ENCODE measurements around the gene DFFA. TPM values are rescaled to one million over a fixed set of nuclear protein-coding genes. Genes with fewer than 3 reads are reported as not detected.
"Not testable (repeated sequence)": the region's sequence is repeated elsewhere in the genome, so short reads cannot be mapped to it uniquely, and the experiment has no call there.

Gene DFFA
- total RNA-seq, 2 experiments from 2014 or later: 31.9 to 33.2 TPM

- DNase-seq (no peak), ATAC-seq (ENCODE audit: low read depth) (no peak)
- Mint-ChIP-seq H3K4me3 (peak overlapping the region; percentile 93), H3K36me3 (peaks cover 7% of the 10 kb centered on the region), H3K4me1 (peaks cover 38% of the 10 kb centered on the region), H3K9me3 (no peaks in the 10 kb centered on the region), H3K27me3 (no peaks in the 10 kb centered on the region), H3K27ac (peak overlapping the region; percentile 92)
- POLR2A ChIA-PET: interaction anchor here (0.6 to 0.9 kb wide), 2 partner anchors 15 to 41 kb away, joined by 3 read pairs; no protein-coding TSS in a partner anchor
These were observed 714 bp downstream of the DFFA start for GRCh38 chr1:10471411-10472219.

GRCh38 chr1:10470043-10470442 lies 2.3 kb downstream of the DFFA start:
- peaks cover 25% of the 10 kb centered on the region for H3K4me1 Mint-ChIP-seq
- H3K27ac Mint-ChIP-seq: no peak overlapping the region
- no peak for DNase-seq
- POLR2A ChIA-PET: no interaction called here
- H3K9me3 Mint-ChIP-seq: no peaks in the 10 kb centered on the region
- no peaks in the 10 kb centered on the region for H3K27me3 Mint-ChIP-seq
- H3K36me3 Mint-ChIP-seq: peaks cover 9% of the 10 kb centered on the region
- H3K4me3 Mint-ChIP-seq: no peak overlapping the region
- ATAC-seq (ENCODE audit: low read depth): no peak

DNA sequence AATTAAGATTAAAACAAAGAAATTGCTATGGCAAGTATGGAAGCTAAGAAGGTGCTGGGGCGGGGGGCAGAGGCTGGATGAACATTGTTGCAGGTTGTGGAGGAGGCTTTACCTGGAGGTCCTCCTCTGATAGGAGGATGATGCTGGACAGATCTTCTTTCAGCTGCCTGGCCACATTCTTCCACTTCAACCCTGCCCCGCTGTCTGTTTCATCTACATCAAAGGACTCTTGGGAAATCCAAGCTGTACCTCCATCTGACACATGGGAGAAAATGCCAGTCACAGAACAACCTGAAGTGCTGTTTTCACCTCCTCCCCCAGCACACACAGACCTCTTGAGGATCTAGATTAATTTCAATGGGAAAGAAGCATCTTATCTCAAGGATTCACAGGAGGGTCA lies 5.3 kb downstream of the DFFA start:
- Mint-ChIP-seq H3K4me3 (no peak overlapping the region), H3K27ac (no peak overlapping the region), H3K36me3 (peaks cover 13% of the 10 kb centered on the region), H3K9me3 (no peaks in the 10 kb centered on the region), H3K27me3 (no peaks in the 10 kb centered on the region), H3K4me1 (peaks cover 9% of the 10 kb centered on the region)
- DNase-seq: no peak
- POLR2A ChIA-PET: interaction anchor here (0.6 to 0.7 kb wide), 2 partner anchors 13 to 57 kb away, joined by 3 to 4 read pairs; no protein-coding TSS in a partner anchor
- no peak for ATAC-seq (ENCODE audit: low read depth)

DNA sequence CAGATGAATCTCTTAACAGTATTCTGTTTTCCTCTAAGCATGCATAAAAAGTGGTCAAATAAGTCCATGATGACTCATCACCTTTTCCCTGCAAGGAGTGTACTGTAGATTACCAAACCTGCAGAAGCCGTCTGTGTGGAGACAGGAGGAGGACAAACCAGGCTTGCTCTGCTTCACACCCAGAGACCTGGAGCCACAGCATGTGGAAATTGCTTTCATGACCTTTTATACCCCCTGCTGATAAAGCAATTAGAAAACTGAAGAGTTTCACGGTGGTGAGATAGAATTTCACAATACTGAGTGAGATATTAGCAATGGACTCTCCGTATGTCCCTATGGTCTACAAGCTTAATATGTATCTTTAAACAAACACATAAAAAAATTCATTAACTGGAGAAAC lies 13.1 kb downstream of the DFFA start:
- Mint-ChIP-seq H3K4me3 (no peak overlapping the region), H3K36me3 (peaks cover 14% of the 10 kb centered on the region), H3K27me3 (no peaks in the 10 kb centered on the region), H3K9me3 (no peaks in the 10 kb centered on the region), H3K27ac (peak overlapping the region; percentile 19), H3K4me1 (peaks cover 7% of the 10 kb centered on the region)
- no peak for DNase-seq
- POLR2A ChIA-PET: no interaction called here
- no peak for ATAC-seq (ENCODE audit: low read depth)

DNA sequence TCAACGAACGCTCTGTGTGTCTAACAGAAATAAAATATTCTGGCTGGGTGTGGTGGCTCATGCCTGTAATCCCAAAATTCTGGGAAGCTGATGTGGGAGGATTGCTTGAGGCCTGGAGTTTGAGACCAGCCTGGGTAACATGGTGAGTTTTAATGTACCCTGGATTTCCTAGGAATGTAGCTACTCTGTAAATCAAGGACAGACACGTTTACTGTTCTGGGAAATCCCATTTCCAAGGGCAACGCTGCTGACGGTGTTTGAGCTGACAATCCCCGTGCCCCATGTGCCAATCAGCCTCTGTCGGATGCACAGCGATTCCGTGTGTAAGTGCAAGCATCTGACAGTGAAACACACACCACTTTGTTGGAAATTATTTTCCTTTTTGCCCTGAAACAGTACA lies 14.5 kb downstream of the DFFA start:
- Mint-ChIP-seq H3K27ac (no peak overlapping the region), H3K4me3 (no peak overlapping the region)

DNA sequence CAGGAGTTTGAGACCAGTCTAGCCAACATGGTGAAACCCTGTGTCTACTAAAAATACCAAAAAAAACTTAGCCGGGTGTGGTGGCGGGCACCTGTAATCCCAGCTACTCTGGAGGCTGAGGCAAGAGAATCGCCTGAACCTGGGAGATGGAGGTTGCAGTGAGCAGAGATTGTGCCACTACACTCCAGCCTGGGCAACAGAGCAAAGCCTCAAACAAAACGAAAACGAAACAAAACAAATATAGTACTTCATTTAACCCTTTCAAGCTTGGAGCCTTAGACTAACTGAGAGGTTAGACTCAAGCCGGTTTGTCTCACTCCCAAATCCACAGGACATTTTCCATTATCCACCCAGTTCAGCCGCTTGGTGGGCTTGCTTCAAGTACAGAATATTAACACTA lies 14.9 kb downstream of the DFFA start:
- H3K36me3 Mint-ChIP-seq: peaks cover 13% of the 10 kb centered on the region
- not testable (repeated sequence) for H3K4me1 Mint-ChIP-seq; ATAC-seq (ENCODE audit: low read depth)

More for the DNA sequence above, 14.5 kb downstream of the DFFA start:
- peaks cover 7% of the 10 kb centered on the region for H3K4me1 Mint-ChIP-seq
- DNase-seq: no peak
- H3K27me3 Mint-ChIP-seq: no peaks in the 10 kb centered on the region
- no peaks in the 10 kb centered on the region for H3K9me3 Mint-ChIP-seq
- peaks cover 13% of the 10 kb centered on the region for H3K36me3 Mint-ChIP-seq
- POLR2A ChIA-PET: no interaction called here
- no peak for ATAC-seq (ENCODE audit: low read depth)

DNA sequence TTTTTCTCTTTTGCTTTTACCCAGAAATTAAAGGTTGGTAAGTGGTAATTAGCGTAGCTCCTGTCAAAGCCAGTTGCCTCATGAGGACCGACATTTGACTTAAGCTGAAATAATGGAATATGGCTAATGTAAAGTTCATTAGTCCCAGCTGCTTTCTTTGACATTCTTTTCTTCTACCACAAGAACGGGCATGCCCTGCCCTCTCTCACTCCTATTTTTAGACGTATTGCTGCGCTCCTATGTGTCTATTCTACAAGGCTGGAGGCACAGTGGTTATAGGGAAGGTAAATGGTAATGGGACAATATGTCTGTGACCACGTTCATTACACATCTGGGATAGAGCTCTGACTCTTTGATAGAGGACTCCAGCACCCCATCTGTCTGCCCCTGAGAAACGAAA lies 15.7 kb downstream of the DFFA start:
- Mint-ChIP-seq H3K27ac (no peak overlapping the region), H3K27me3 (no peaks in the 10 kb centered on the region), H3K36me3 (peaks cover 13% of the 10 kb centered on the region), H3K4me1 (peaks cover 7% of the 10 kb centered on the region), H3K4me3 (no peak overlapping the region), H3K9me3 (no peaks in the 10 kb centered on the region)
- POLR2A ChIA-PET: interaction anchor here (0.7 kb wide), 1 partner anchor 15 kb away, joined by 3 read pairs; no protein-coding TSS in a partner anchor
- ATAC-seq (ENCODE audit: low read depth): no peak
- no peak for DNase-seq

More for the DNA sequence above, 14.9 kb downstream of the DFFA start:
- H3K27me3 Mint-ChIP-seq, H3K27ac Mint-ChIP-seq, H3K9me3 Mint-ChIP-seq, POLR2A ChIA-PET, DNase-seq: not testable (repeated sequence)
- peak overlapping the region; percentile 5 for H3K4me3 Mint-ChIP-seq

DNA sequence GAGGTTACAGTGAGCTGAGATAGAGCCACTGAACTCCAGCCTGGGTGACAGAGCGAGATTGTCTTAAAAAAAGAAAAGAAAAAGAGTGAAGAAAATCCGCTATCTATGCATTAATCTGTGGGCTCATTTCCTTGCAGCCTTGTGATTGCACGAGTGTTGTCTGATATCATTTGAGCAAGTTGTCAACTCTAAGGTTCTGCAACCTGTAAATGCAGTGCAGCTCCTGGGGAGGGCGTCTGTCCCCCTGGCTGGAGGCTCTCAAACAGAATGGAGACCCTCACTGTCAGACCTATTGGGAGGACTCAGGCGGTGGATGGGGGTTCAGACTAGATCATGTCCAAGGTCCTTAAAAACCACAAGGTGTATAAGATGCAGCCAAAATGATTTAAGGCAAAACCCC lies 16.3 kb downstream of the DFFA start:
- POLR2A ChIA-PET: interaction anchor here (0.7 kb wide), 2 partner anchors 15 to 652 kb away, joined by 3 to 5 read pairs; no protein-coding TSS in a partner anchor
- peaks cover 7% of the 10 kb centered on the region for H3K4me1 Mint-ChIP-seq
- no peak overlapping the region for H3K27ac Mint-ChIP-seq
- peaks cover 13% of the 10 kb centered on the region for H3K36me3 Mint-ChIP-seq
- H3K4me3 Mint-ChIP-seq: no peak overlapping the region
- no peaks in the 10 kb centered on the region for H3K27me3 Mint-ChIP-seq
- ATAC-seq (ENCODE audit: low read depth): no peak
- DNase-seq: no peak
- no peaks in the 10 kb centered on the region for H3K9me3 Mint-ChIP-seq

GRCh38 chr1:10451287-10451686 lies 21.0 kb downstream of the DFFA start:
- Mint-ChIP-seq H3K4me3 (no peak overlapping the region), H3K36me3 (peaks cover 9% of the 10 kb centered on the region), H3K9me3 (no peaks in the 10 kb centered on the region), H3K27ac (no peak overlapping the region), H3K27me3 (no peaks in the 10 kb centered on the region), H3K4me1 (no peaks in the 10 kb centered on the region)
- ATAC-seq (ENCODE audit: low read depth) (no peak), DNase-seq (no peak)
- POLR2A ChIA-PET: no interaction called here

DNA sequence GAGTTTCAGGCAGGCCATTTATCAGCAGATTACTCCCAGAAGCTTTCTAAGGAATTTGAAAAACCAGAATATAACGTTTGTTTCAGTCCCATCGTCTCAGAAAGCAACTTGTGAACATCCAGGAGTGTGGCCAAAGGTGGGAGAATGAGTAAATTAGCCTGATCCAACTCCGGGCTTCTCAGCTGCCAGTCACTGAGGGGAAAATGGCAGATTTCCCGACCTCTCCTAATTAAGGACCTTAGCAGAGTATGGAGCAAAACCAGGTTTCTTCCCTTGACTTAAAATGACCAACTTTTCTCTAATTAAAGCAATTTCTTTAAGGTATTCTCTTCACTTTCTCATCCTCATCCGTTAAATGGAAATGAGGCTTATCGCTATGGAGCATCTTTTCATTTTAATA lies 21.5 kb downstream of the DFFA start:
- Mint-ChIP-seq H3K9me3 (no peaks in the 10 kb centered on the region), H3K36me3 (peaks cover 5% of the 10 kb centered on the region), H3K27ac (no peak overlapping the region), H3K4me1 (no peaks in the 10 kb centered on the region), H3K4me3 (no peak overlapping the region), H3K27me3 (no peaks in the 10 kb centered on the region)
- no peak for DNase-seq
- no peak for ATAC-seq (ENCODE audit: low read depth)
- POLR2A ChIA-PET: no interaction called here

- Mint-ChIP-seq H3K27ac (no peak overlapping the region), H3K9me3 (no peaks in the 10 kb centered on the region), H3K4me1 (no peaks in the 10 kb centered on the region), H3K4me3 (no peak overlapping the region), H3K36me3 (peaks cover 3% of the 10 kb centered on the region), H3K27me3 (no peaks in the 10 kb centered on the region)
- ATAC-seq (ENCODE audit: low read depth) (no peak), DNase-seq (no peak)
- POLR2A ChIA-PET: no interaction called here
These were observed 22.0 kb downstream of the DFFA start for GRCh38 chr1:10450156-10450814.

GRCh38 chr1:10449751-10450150 lies 22.6 kb downstream of the DFFA start, which contains the start of gene CORT:
CORT (plus strand) TSS chr1:10450031; CDS start chr1:10450224, 193 bp downstream.
- Mint-ChIP-seq H3K4me1 (no peaks in the 10 kb centered on the region), H3K9me3 (no peaks in the 10 kb centered on the region), H3K27ac (no peak within 1 kb of the TSS), H3K36me3 (peaks cover 3% of the 10 kb centered on the region), H3K27me3 (no peaks in the 10 kb centered on the region), H3K4me3 (no peak within 1 kb of the TSS)
- POLR2A ChIA-PET: no interaction called here
- DNase-seq: no peak
- no peak for ATAC-seq (ENCODE audit: low read depth)

DNA sequence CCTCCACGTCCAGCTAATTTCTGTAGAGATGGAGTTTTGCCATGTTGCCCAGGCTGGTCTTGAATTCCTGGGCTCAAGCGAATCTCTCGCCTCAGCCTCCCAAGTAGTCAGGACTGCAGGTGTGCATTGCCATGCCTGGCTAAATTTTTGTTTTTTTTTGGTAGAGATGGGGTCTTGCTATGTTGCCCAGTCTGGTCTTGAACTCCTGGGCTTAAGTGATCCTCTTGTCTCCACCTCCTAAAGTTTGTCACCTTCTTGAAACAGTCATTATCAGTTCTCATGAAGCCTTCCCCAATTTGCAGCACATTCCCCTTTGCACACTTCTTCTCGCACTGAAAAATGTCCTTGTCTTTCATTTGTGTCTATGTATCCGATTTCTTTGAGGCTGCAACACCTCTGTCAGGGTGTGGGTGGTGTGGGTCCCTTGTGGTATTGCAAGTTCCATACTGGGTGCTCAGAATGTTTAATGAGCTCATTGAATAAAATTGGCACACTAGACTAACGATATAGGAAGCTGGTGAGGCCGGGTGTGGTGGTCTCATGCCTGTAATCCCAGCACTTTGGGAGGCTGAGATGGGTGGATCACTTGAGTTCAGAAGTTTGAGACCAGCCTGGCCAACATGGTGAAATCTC lies 25.4 kb downstream of the DFFA start:
- Mint-ChIP-seq H3K4me1 (no peaks in the 10 kb centered on the region), H3K36me3 (no peaks in the 10 kb centered on the region), H3K9me3 (no peaks in the 10 kb centered on the region), H3K4me3 (no peak overlapping the region), H3K27me3 (no peaks in the 10 kb centered on the region), H3K27ac (no peak overlapping the region)
- DNase-seq (no peak), ATAC-seq (ENCODE audit: low read depth) (no peak)
- POLR2A ChIA-PET: no interaction called here

Data from activated naive CD8-positive, alpha-beta T cell treated with anti-CD3 and anti-CD28 coated beads, Interleukin-2, amount 10 ng/mL, durations not matched to agents 7 days and 5 days (primary cell).